GM12872 (cell line): ENCODE data around the gene ITGAE.

Experiments
- CTCF ChIP-seq: IDR thresholded peaks from 3 replicates; pipeline ENCODE4 v1.5.1; 2011; ENCODE audit warnings: low read depth, mild to moderate bottlenecking, low read length, moderate library complexity; ENCODE audit not compliant: insufficient read depth

The ITGAE gene

GRCh38 chr17:3804503-3804931, 3.5 kb upstream of the ITGAE start:
- TF ChIP-seq CTCF = no peak

GRCh38 chr17:3803308-3803640, 2.3 kb upstream of the ITGAE start:
- TF ChIP-seq CTCF = no peak

- no peak for TF ChIP-seq CTCF
These were observed 1.7 kb upstream of the ITGAE start for GRCh38 chr17:3802461-3803307.

- no peak for TF ChIP-seq CTCF
These were observed 804 bp upstream of the ITGAE start for GRCh38 chr17:3801792-3802191.

- no peak for TF ChIP-seq CTCF
These were observed 359 bp upstream of the ITGAE start for GRCh38 chr17:3801347-3801746.

GRCh38 chr17:3799181-3799945, 1.6 kb downstream of the ITGAE start:
- no peak for TF ChIP-seq CTCF

- no peak for TF ChIP-seq CTCF
These were observed 2.5 kb downstream of the ITGAE start for GRCh38 chr17:3798273-3799180.
